ENCODE measurements around the gene CFAP45.

The CFAP45 gene

GRCh38 chr1:159900086-159900680, at the start of gene CFAP45:
TSS of gene CFAP45 (minus strand) at chr1:159900165. CDS start at chr1:159900098, 67 bp downstream.
- peak; percentile 66 for DNase-seq (ENCODE audit: low read depth)
- H3K4me3 ChIP-seq (ENCODE audit: control insufficient read depth, low read depth, low read length), result no peak within 1 kb of the TSS
- TF ChIP-seq CTCF (conservative IDR thresholded peaks at IDR 0.05; ENCODE audit: control insufficient read depth, insufficient read depth, low read depth, low read length), result no peak

GRCh38 chr1:159949123-159949522, 49.2 kb upstream of the CFAP45 start:
- no peak for TF ChIP-seq CTCF (conservative IDR thresholded peaks at IDR 0.05; ENCODE audit: control insufficient read depth, insufficient read depth, low read depth, low read length)

GRCh38 chr1:159947942-159948341, 48.0 kb upstream of the CFAP45 start:
- no peak overlapping the region for H3K4me3 ChIP-seq (ENCODE audit: control insufficient read depth, low read depth, low read length)
- no peak for TF ChIP-seq CTCF (conservative IDR thresholded peaks at IDR 0.05; ENCODE audit: control insufficient read depth, insufficient read depth, low read depth, low read length)
- DNase-seq (ENCODE audit: low read depth), result no peak

More at GRCh38 chr1:159949123-159949522, 49.2 kb upstream of the CFAP45 start:
- DNase-seq (ENCODE audit: low read depth), result no peak
- no peak overlapping the region for H3K4me3 ChIP-seq (ENCODE audit: control insufficient read depth, low read depth, low read length)

- no peak for TF ChIP-seq CTCF (conservative IDR thresholded peaks at IDR 0.05; ENCODE audit: control insufficient read depth, insufficient read depth, low read depth, low read length)
- no peak overlapping the region for H3K4me3 ChIP-seq (ENCODE audit: control insufficient read depth, low read depth, low read length)
- DNase-seq (ENCODE audit: low read depth), result peak; percentile 26
Observed at GRCh38 chr1:159946242-159947187, 46.5 kb upstream of the CFAP45 start.

- no peak for TF ChIP-seq CTCF (conservative IDR thresholded peaks at IDR 0.05; ENCODE audit: control insufficient read depth, insufficient read depth, low read depth, low read length)
- H3K4me3 ChIP-seq (ENCODE audit: control insufficient read depth, low read depth, low read length), result peak within 1 kb of the TSS; percentile 45
- peak; percentile 55 for DNase-seq (ENCODE audit: low read depth)
Observed at GRCh38 chr1:159945483-159946241, 45.7 kb upstream of the CFAP45 start, which contains the start of gene IGSF9. TSS of gene IGSF9 (minus strand) at chr1:159945613. CDS start at chr1:159943454, 2,159 bp downstream.
